IPS-11a (cell line): Measurements from ENCODE around the gene FSTL4.
"Not testable (repeated sequence)": the region's sequence is repeated elsewhere in the genome, so short reads cannot be mapped to it uniquely, and the experiment has no call there.

ENCODE experiments used
- H3K4me3 ChIP-seq: one replicate; pipeline ENCODE4 v1.5.1; 2013; ENCODE audit warnings: low read depth, low read length, control low read depth

Gene FSTL4

DNA sequence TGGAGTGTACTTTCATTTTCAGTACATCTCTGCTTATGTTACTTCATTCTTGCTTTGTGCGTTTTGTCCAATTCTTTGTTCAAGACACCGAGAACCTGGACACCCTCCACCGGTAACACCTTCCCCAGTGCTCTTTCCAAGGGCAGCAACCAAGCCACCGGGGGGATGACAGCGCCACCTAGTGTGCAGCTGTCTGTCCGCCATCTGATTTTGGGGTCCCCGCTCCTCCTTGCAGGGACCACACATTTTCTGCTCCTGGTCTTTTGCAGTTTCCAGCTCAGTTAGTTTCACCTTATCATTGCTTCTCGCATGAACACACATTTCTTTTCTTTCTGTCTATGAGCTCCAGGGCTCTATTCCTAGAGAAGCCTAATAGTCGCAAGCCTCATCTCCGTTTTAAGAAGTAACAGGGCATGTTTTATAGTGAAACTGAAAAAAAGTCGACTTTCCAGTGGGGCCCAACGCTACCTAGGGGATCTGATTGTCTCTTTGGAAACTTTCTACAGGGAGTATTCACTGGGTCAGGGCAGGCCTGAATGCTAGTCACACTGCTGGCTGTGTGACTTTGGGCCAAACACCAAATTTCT, 152.1 kb downstream of the FSTL4 start:
- H3K4me3 ChIP-seq = no peak overlapping the region

DNA sequence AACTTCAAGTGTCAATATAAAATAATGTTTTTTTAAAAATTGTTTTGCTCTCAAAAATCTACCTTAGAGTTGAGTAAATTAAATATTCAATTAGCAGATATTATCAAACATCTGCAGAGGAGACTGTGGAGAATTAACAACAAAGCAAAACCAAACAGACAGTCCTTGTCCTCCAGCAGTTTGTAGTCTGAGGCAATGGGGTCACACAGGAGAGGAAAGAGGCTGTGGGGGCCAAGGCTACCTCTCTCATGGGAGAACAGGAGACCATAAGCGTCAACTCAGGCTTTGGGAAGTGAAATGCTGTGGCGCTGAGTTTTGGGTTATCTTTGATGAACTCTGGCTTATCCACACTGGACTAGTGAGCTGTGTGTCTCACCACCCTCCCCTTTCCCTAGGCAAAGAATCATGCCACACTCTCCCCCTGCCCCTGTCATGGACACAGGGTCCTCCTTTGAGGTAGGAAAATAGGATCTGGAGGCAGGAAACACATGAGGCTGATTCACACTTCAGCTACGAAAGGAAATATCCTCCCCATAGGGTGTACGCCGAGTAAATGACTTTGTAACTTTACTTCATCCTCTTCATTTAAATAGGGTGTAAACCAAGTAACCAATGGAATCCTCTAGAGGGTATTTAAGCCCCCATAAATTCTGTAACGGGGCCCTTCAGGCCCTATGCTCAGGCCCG, 152.7 kb downstream of the FSTL4 start:
- H3K4me3 ChIP-seq = no peak overlapping the region

DNA sequence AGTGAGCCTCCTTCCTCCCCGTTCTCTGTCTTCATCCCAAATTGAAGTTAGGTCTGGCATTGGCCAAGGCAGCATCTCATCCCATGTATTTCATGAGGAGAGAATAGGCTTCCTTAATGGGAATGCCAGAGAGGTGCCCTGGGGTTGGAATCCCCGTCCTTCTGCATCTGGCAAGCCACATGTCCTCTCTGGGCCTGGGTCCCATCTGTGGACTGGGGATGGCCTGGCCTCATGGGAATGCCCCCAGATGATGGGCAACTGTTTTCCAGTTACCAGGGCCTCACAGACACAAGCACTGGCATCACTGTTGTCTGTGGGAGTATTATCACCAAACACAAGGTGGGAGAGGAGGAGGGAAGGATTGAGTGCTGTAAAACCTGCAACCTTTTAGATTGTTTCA, 153.9 kb downstream of the FSTL4 start:
- H3K4me3 ChIP-seq = no peak overlapping the region

GRCh38 chr5:133457439-133458355, 154.6 kb downstream of the FSTL4 start:
- H3K4me3 ChIP-seq = no peak overlapping the region

GRCh38 chr5:133456933-133457402, 155.4 kb downstream of the FSTL4 start:
- H3K4me3 ChIP-seq = no peak overlapping the region

- no peak overlapping the region for H3K4me3 ChIP-seq
Observed at GRCh38 chr5:133455676-133456075, 156.7 kb downstream of the FSTL4 start.

- no peak overlapping the region for H3K4me3 ChIP-seq
Observed at GRCh38 chr5:133454442-133454841, 157.9 kb downstream of the FSTL4 start.

DNA sequence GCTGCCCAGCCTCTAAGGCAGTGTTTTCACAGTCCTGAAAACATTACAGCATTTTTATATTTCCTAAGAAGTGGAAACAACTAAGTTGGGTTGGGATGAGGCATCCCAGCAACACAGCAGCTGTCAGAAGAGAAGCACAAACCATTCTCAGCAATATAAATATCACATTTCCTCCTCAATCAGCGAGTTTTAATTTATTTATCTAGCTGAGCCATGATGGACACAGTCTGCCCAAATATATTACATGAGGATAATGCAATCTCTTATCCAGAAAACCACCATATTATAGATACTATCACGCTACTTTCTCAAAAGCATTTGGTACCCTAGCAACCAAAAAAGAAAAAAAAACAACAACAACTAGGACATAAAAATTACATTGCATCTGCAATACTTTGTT, 158.5 kb downstream of the FSTL4 start:
- H3K4me3 ChIP-seq = no peak overlapping the region

- no peak overlapping the region for H3K4me3 ChIP-seq
Observed at GRCh38 chr5:133453084-133453780, 159.1 kb downstream of the FSTL4 start.

DNA sequence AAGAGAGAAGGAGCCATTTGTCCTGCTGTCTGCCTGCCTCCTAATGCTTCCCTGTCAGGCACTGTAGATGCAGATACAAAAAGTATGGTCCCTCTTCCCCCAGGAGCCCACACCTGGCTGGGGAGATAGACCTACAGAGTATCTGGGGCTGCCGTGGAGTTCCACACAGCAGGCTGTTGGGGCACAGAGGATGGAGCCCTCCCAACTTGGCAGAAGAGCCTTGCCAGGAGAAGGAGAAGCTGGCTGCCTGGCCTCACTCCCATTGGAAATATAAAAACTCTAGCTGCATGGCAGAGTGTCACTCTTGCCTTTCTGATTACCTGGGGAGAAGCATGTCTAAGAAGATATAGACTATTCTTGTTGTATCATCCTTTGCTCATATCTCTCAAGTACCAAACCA, 160.4 kb downstream of the FSTL4 start:
- H3K4me3 ChIP-seq = no peak overlapping the region

DNA sequence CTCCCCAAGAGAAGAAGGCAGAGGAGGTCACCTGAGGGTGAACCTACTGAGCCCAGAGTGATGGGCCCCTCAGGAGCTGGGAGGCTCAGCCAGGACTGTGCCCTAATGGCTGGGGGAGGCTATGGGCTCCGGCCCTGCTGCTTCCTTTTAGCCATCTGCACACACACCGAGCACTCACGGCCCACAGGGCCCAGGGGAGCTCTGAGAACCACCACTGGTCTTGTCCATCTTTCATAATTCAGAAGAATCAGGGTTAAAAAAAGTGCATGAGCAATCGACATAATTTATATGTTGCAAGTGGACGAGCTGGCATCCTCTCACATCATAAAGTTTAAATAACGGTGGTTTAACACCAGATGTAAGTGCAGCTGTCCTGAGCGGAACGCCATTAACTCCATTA, 162.1 kb downstream of the FSTL4 start:
- no peak overlapping the region for H3K4me3 ChIP-seq

- H3K4me3 ChIP-seq = no peak overlapping the region
Observed at GRCh38 chr5:133449181-133449580, 163.2 kb downstream of the FSTL4 start.

GRCh38 chr5:133446440-133446839, 165.9 kb downstream of the FSTL4 start:
- H3K4me3 ChIP-seq = no peak overlapping the region

GRCh38 chr5:133445744-133446143, 166.6 kb downstream of the FSTL4 start:
- no peak overlapping the region for H3K4me3 ChIP-seq

GRCh38 chr5:133445204-133445603, 167.1 kb downstream of the FSTL4 start:
- not testable (repeated sequence) for H3K4me3 ChIP-seq

- H3K4me3 ChIP-seq = no peak overlapping the region
Observed at GRCh38 chr5:133444711-133445110, 167.6 kb downstream of the FSTL4 start.

DNA sequence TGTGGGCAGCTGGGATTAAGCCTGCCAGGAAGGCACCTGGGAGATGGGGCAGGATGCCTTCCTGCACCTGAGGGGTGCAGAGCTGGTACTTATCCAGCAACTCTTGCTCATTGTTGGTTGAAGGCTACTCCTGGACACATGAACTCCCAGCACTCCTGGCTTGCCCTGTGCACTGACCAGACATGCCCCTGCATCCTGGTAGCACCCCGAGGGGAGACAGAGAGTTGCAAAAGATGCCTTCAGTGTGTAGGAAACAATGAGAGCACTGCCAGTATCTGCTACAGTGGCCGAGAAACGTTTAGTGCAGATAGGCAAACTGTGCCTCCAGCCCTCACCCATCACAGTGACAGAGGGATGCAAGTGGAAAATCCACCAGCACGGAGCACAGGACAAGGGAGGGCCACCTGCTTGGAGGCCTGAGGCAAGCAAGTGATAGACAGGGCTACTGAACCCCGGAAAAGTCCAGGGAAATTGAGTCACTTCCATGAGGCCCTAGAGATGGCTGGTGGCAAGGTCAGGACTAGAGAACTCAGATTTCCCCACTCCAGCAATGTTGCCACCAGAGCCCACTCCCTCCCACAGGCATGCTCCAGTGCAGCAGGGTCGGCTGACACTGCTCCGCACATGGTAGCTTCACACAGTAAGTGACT, 171.1 kb downstream of the FSTL4 start:
- H3K4me3 ChIP-seq = no peak overlapping the region

DNA sequence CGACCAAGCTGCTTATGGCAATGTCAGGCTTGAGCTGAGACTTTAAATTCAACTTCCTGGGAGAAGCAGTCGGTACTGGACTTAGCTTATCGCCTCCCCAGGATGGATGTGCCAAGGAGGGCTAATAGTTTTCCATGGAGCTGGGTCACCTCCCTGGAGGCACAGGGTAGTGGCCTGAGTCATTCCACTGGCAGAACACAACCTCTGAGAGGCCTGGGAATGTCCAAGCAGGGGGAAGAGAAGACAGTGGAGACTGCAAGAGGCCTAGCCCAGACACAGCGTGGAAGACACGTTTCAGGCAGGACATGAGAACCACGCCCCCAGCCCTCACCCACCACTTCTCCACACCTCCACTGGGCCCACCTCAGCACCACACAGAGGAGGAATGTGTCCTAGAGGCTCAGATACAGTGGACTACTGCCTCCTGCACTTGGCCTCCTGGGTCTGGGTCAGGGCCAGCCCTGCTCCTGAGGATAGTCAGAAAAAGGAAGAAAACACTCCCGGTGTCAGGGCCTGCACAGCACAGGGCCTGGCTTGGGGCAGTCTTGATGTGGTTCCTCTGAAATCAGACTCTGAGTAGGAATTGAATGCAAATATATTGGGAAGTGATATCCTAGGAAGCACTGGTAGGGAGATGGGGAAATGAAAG, 171.8 kb downstream of the FSTL4 start:
- H3K4me3 ChIP-seq = no peak overlapping the region

GRCh38 chr5:133439859-133440258, 172.5 kb downstream of the FSTL4 start:
- no peak overlapping the region for H3K4me3 ChIP-seq

- H3K4me3 ChIP-seq = no peak overlapping the region
Observed at GRCh38 chr5:133438487-133438886, 173.9 kb downstream of the FSTL4 start.
